SH-SY5Y (cell line): ENCODE results near the gene CLDN15.

ENCODE experiments used
- GATA2 ChIP-seq: IDR thresholded peaks from 2 replicates; pipeline ENCODE4 v1.6.1; 2011; ENCODE audit warnings: mild to moderate bottlenecking, low read depth, low read length
- GATA3 ChIP-seq: IDR thresholded peaks from 2 replicates; pipeline ENCODE4 v1.6.1; 2011; ENCODE audit warnings: low read depth, mild to moderate bottlenecking, low read length, moderate library complexity

DNA sequence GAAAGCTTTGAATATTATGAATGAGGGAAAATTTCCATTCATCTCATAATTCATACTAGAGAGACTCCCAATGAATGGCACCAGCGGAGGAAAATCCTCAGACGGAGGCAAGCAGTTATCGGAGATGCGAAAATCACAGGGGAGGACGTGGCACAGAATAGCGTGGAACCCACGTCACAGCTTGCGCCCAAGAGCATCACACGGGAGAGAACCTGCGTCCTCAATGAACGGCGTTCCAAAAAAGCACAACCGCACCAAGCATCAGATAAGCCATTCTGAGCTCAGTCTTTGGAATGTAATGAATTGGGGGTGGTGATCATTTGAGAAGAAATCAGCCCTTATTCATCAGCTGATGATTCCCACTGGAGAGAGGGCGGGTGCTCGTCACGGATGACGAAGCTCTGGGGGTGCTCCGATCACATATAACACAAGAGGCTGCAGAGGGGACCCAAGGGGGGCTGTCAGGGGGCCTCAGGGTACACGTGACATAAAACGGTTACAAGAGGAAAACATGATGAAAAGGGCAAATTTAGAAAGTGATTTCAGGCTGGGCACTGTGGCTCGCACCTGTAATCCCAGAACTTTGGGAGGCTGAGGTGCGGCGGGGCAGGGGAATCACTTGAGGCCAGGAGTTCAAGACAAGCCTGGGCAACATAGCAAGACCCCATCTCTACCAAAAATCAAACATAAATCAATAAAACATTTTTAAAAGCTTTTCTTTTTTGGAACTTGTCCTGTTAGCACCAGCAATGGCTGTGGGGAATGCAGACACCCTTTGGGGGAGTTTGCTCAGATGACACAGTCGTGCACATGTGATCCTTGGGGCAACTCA, 41.1 kb upstream of the CLDN15 start:
- TF ChIP-seq GATA2 (no peak), GATA3 (no peak)
